HepG2 (cell line): ENCODE measurements around the gene ATXN7L2. TPM values are rescaled to one million over a fixed set of nuclear protein-coding genes. Genes with fewer than 3 reads are reported as not detected.
A peak's percentile ranks its signal among the peaks of the same experiment; 100 is the strongest.

ENCODE experiments used
- ATF7-NPFF ChIP-seq: sonication (generic); formaldehyde crosslinking; IDR thresholded peaks from 2 replicates; pipeline ENCODE4 v1.8.1; 2023; ENCODE audit warnings: mild to moderate bottlenecking, low read depth, missing genetic modification reagents, moderate library complexity
- GPBP1L1 ChIP-seq: sonication (generic); formaldehyde crosslinking; IDR thresholded peaks from 2 replicates; pipeline ENCODE4 v1.5.0; 2020; ENCODE audit warnings: mild to moderate bottlenecking, missing genetic modification reagents
- MTF1 ChIP-seq: sonication (generic); formaldehyde crosslinking; IDR thresholded peaks from 2 replicates; pipeline ENCODE4 v1.5.0; 2020; ENCODE audit warnings: missing genetic modification reagents
- MXD1 ChIP-seq: sonication (generic); formaldehyde crosslinking; IDR thresholded peaks from 2 replicates; pipeline ENCODE4 v1.4.0; 2020; ENCODE audit warnings: mild to moderate bottlenecking, missing genetic modification reagents
- NFE2L2 ChIP-seq: fragments of 150-350 bp; IDR thresholded peaks from 2 replicates; pipeline ENCODE4 v1.6.1; 2014; ENCODE audit warnings: low read length
- POLR2A ChIP-seq, 2 experiments: IDR thresholded peaks; 2 replicates each; pipeline ENCODE4 v1.6.1; 2011; ENCODE audit warnings: low read depth in 2 of 2, low read length in 2 of 2, mild to moderate bottlenecking in 1 of 2, moderate library complexity in 1 of 2; ENCODE audit not compliant: insufficient read depth in 1 of 2
- POLR2G ChIP-seq: fragments of 200-400 bp; formaldehyde crosslinking; IDR thresholded peaks from 2 replicates; pipeline ENCODE4 v1.6.1; 2018; ENCODE audit warnings: mild to moderate bottlenecking, low read depth, low read length, moderate library complexity
- TARDBP ChIP-seq: sonication (generic); formaldehyde crosslinking; IDR thresholded peaks from 2 replicates; pipeline ENCODE4 v1.8.0; 2022; ENCODE audit warnings: mild to moderate bottlenecking, missing genetic modification reagents
- THAP11 ChIP-seq: IDR thresholded peaks from 2 replicates; pipeline ENCODE4 v1.6.1; 2016; ENCODE audit warnings: missing biosample characterization, missing genetic modification reagents
- THRA ChIP-seq: sonication (generic); formaldehyde crosslinking; IDR thresholded peaks from 2 replicates; pipeline ENCODE4 v1.4.0; 2020; ENCODE audit warnings: missing genetic modification reagents, borderline replicate concordance
- ZNF121 ChIP-seq: sonication (generic); formaldehyde crosslinking; IDR thresholded peaks from 2 replicates; pipeline ENCODE4 v1.5.0; 2020; ENCODE audit warnings: mild to moderate bottlenecking, missing genetic modification reagents
- ZNF407 ChIP-seq: sonication (generic); formaldehyde crosslinking; IDR thresholded peaks from one replicate; pipeline ENCODE4 v1.5.1; 2020; ENCODE audit warnings: mild to moderate bottlenecking, missing genetic modification reagents; ENCODE audit errors: not compliant biosample characterization
- ZNF460 ChIP-seq: sonication (generic); formaldehyde crosslinking; IDR thresholded peaks from 2 replicates; pipeline ENCODE4 v1.5.1; 2020; ENCODE audit warnings: missing genetic modification reagents, mild to moderate bottlenecking, borderline replicate concordance
- ZNF556 ChIP-seq: sonication (generic); formaldehyde crosslinking; IDR thresholded peaks from 2 replicates; pipeline ENCODE4 v1.4.0; 2020; ENCODE audit warnings: mild to moderate bottlenecking, missing genetic modification reagents, borderline replicate concordance
- ZNF615 ChIP-seq: sonication (generic); formaldehyde crosslinking; IDR thresholded peaks from 2 replicates; pipeline ENCODE4 v1.5.0; 2020; ENCODE audit warnings: mild to moderate bottlenecking, missing genetic modification reagents, borderline replicate concordance
- ZNF616 ChIP-seq: sonication (generic); formaldehyde crosslinking; IDR thresholded peaks from 2 replicates; pipeline ENCODE4 v1.5.0; 2020; ENCODE audit warnings: low read depth, mild to moderate bottlenecking, missing genetic modification reagents
- ZNF678 ChIP-seq: sonication (generic); formaldehyde crosslinking; IDR thresholded peaks from 2 replicates; pipeline ENCODE4 v1.4.0; 2020; ENCODE audit warnings: mild to moderate bottlenecking, missing genetic modification reagents
- ZNF7 ChIP-seq: IDR thresholded peaks from 2 replicates; pipeline ENCODE4 v1.6.1; 2016; ENCODE audit warnings: missing biosample characterization, missing genetic modification reagents
- ZNF773 ChIP-seq: sonication (generic); formaldehyde crosslinking; IDR thresholded peaks from 2 replicates; pipeline ENCODE4 v1.4.0; 2020; ENCODE audit warnings: missing genetic modification reagents, borderline replicate concordance
- polyA plus RNA-seq, 8 experiments: library from polyadenylated mRNA; depleted of rRNA in 3 of 8; stranded (reverse) in 7 of 8; unstranded in 1 of 8; fragments of >200 nt; fragmentation: Illumina TruSeq in 4 of 8; extraction: Trizol in 4 of 8; gene quantifications; 2 replicates each; pipeline versions ENCODE4 v1.2.1 to v1.2.3, GENCODE V29; 2011 to 2016; ENCODE audit warnings: low read depth in 4 of 8, missing spikeins in 1 of 8, mixed read lengths in 1 of 8; ENCODE audit not compliant: insufficient read depth in 1 of 8
- total RNA-seq, 5 experiments: library from RNA; depleted of rRNA; stranded (reverse); fragments of >200 nt; fragmentation: Illumina TruSeq; extraction: Trizol; gene quantifications; 2 replicates each; pipeline ENCODE4 v1.2.3, GENCODE V29; 2016; ENCODE audit warnings: low read depth in 1 of 5

The ATXN7L2 gene
- total and polyA plus RNA-seq, 2 of the 13 experiments (the other 11 are each of a cell fraction or from before 2014, with no cell fraction given) = 2.7 to 2.8 TPM

GRCh38 chr1:109493805-109494539 is 10.3 kb downstream of the ATXN7L2 start, which contains the start of gene CYB561D1 (continued):
- TF ChIP-seq ZNF460 (CRISPR knock-in tag) = no peak
- 0 out of 2 replicates have a peak, but pooled peaks have one; percentile 57 for TF ChIP-seq ZNF556 (CRISPR knock-in tag)
- TF ChIP-seq ZNF773 (CRISPR knock-in tag) = peak; percentile 79; the same call in 1 of the 2 replicates
- no peak for TF ChIP-seq ZNF615 (CRISPR knock-in tag)
- peak; percentile 87; the same call in 1 of the 2 replicates for TF ChIP-seq TARDBP (CRISPR knock-in tag)
- TF ChIP-seq THRA (CRISPR knock-in tag) = no peak
- TF ChIP-seq POLR2A (IDR thresholded peaks at IDR 0.05; ENCODE audit: insufficient read depth in 1 of 2, low read depth in 2 of 2, low read length in 2 of 2) = peak; percentile 61 to 87; a peak in 3 of 4 replicates
- peak; percentile 78 for TF ChIP-seq ZNF121 (CRISPR knock-in tag)
- TF ChIP-seq MTF1 = no peak
- peak; percentile 86 for TF ChIP-seq POLR2G
- no peak for TF ChIP-seq ATF7-NPFF (CRISPR knock-in tag)
- TF ChIP-seq ZNF616 = no peak
- peak; percentile 90 for TF ChIP-seq THAP11
- no peak for TF ChIP-seq ZNF7 (CRISPR knock-in tag)
- TF ChIP-seq NFE2L2 = no peak
- no peak for TF ChIP-seq GPBP1L1 (CRISPR knock-in tag)
- TF ChIP-seq MXD1 (CRISPR knock-in tag) = peak; percentile 73; the same call in 1 of the 2 replicates
- no peak for TF ChIP-seq ZNF407
- no peak for TF ChIP-seq ZNF678 (CRISPR knock-in tag)
